NOMO-1 treated with dmso at 0.1 percent for 144 hours (cell line): ENCODE measurements around the gene ECE1.
A peak's percentile ranks its signal among the peaks of the same experiment; 100 is the strongest.
"Not testable (repeated sequence)": the region's sequence is repeated elsewhere in the genome, so short reads cannot be mapped to it uniquely, and the experiment has no call there.

Experiments used
- DNase-seq: peaks from one replicate; lab custom pipeline; 2025; ENCODE audit not compliant: unreplicated experiment; lab: John Stamatoyannopoulos, UW

Gene ECE1

DNA sequence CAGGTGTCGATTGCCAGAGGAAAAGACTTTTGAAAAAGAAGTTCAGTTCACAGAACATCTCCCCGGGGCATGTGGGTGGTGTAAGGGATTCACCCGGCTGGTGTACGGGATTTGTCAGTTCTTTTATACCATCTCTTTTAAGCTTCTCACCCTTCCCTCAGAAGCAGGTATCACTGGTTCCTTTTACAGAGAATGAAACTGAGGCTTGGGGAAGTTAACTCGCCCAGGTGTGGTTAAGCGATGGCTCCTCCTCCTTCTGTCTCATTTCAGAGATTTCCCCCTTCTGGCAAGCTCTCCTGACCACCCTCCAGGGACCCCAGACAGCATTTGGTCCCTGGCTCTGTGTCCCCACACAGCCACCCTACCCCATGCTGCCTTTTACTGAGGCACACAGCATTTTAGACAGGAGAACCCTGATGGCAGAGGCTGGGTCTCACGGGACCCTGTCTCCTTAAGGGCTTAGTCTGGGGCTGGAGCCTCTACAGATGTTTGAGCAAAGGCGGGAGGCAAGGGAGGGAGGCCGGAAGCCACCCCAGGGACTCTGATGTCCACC, 2.8 kb upstream of the ECE1 start:
- no peak for DNase-seq

DNA sequence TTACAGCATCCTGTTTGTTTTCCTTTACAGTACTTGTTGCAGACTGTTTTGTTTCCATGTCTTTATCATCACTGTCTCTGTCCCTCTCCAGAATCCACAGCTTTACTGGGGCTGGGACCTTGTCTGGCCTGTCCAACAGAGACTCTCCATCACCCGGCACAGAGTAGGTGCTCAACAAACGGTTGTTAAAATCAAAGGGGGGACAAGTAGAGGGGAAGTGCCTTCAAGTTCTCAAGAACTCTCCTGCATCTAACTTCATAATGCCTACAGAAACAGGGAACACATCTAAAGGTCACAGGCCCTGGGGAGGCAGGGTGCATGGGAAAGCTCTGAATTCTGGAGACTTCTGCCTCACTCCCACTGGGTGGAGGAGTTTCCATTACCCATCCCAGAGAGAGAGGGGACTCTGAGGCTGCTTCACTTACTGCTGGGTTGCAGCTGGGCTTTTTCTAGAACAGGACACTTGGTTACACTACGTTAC, 2.3 kb upstream of the ECE1 start:
- no peak for DNase-seq

DNA sequence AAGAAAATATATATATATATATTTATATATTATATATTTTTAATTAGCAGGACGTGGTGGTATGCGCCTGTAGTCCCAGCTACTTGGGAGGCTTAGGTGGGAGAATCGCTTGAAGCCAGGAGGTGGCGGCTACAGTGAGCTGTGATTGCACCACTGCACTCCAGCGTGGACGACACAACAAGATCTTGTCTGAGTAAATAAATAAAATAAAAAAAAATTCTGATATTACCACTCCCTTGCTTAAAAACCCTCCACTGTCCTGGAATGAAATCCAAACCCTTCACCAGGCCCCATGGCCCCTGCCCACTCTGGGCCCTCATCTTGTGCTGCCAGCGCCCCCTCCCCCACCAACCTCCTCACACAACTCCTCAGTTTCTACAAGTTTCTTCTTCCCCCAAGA, 1.7 kb upstream of the ECE1 start:
- DNase-seq = no peak

DNA sequence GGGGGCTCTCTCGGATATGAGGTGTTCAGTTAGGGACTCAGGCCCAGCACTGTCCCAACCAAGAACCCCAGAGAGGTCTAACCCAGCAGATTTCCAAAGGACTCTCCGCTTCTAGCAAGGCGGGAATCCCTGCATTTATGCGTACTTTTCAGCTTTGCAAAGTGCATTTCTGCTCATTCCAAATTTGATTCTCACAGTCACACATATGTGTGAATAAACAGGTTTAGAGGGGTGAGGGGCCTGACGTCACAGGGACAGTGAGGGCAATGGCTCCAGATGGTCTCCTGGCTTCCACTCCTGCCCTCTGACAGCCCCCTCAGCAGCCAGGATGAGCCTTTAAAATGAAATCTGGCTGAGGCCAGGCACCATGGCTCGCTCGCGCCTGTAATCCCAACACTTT, 921 bp upstream of the ECE1 start:
- DNase-seq = no peak

DNA sequence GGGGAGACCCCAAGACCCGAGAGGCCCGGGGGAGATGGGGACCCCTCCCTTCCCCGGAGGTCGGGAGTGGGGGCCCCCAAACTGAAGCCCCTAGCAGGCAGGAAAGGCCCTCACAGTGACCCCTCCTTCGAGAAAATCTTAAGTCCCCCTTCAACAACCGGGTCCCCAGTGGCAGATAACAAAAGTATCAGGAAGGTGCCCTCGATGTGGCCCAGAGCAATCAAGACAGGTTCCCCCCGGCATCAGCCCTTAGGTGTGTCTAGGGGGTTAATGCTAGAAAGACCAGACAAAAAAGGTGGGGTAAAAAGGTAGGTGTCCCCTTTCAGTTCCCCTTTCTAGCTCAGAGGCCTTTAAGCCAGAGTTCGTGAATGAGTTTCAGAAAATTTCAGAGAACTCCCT, 282 bp upstream of the ECE1 start:
- DNase-seq = peak; percentile 26

DNA sequence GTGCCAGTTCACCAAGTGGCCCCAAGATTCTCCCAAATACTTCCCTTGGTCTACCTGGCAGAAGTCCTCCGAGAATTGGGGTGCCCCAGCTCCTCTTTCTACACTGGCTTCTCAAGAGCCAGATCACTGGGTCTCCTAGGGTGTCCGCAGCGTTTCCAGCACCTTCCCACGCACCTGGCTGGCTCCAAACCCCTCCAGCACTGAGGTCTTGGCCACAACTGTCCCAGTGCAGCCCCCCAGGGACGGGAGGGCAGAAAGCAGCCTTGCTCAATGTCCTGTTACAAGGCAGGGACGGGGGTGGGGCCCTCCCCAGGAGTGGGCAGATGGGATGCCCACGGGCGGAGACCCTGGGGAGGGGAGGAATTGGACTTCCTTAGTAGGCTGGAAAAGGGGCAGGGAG, 1.1 kb downstream of the ECE1 start:
- no peak for DNase-seq

DNA sequence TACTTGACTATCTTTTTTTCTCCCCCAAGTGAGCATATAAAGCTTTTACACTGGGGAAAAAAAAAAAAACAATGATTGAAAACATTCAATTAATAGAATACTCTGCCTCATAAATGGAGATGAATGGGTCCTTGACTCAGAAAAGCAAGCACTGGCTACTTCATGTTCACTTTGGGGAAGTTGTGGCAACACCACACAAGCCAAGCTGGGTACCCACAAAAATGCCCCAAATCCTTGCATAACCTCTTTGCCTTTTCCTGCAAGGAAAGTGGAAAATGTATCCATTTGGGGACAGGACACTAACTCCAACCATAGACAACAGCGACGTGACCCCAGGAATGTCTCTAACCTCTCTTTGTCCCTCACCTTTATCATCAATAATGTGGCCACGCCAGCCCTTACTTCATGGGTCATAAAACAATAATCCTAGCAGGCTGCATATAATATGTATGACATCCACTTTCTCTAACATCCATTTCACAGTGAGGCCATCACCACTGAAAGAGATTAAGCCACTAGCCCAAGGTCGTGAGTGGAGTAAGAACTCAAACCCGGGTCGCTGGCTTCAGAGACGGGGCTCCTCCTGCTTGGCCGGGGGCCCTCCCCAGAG, 2.3 kb downstream of the ECE1 start:
- DNase-seq = no peak

DNA sequence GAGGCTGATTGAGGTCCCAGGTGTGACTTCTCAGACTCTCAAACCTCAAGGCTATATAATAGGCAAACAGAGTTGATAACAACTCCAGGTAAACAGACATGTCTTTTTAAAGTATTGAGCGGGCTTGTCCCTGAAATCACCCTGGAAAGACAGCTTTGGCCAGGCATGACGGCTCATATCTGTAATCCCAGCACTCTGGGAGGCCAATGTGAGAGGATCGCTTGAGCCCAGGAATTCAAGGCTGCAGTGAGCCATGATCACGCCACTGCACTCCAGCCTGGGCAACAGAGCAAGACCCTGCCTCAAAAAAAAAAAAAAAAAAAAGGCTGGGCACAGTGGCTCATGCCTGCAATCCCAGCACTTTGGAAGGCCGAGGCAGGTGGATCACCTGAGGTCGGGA, 4.9 kb downstream of the ECE1 start:
- DNase-seq = not testable (repeated sequence)

DNA sequence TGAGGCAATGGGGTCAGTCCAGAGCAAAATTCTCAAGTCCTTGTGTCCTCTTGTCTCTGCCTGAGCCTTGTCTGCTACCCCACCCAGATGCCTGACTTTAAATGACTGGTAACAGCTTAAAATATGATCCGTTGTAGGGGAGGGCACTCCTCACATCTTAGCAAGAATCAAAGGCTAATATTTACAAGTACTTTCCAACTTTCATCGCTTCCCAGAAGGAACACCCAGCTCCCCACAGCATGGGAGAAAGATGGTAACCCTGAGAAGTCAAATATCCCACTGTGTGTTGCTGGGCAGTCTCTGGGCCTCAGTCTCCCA, 5.2 kb downstream of the ECE1 start:
- no peak for DNase-seq

DNA sequence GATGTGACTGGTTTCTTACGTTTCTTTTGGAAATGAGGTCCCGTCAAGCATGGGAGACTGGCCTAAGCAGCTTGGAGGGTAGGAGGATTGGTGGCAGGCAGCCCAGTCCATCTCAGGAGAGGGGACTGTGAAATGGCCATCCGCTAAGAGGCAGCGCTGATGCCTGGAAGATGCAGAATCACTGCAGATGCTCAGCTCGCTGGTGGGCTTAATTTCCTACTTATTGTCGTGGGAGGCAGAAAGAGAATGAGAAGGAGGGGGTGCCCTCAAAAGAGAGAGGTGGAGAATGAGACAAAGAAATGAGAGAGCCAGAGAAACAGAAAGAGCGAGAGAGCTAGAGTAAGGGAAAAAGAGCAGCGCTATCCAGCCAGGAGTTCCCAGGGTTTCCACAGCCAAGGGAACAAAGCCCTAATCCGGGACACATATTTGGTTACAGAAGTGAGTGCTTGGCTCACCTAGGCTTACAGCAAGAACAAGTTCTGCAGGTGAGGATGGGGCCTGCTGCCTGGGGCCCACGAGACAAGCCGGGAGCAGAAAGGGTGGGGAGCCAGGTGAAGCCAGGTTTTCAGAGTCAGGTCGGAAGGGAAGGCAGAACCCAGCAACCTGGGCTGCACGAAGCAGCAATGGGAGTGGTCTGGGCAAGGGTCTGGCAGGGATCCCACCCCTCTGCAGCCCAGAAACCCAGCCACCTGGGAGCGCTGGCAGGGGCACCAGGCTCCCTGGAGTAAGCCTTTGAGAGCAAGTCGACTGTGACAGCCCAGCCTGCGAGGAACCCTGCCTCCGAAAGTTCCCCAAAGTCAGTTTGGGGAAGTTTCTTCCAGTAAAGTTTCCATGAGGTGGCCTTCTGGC, 5.8 kb downstream of the ECE1 start:
- DNase-seq = peak; percentile 20

DNA sequence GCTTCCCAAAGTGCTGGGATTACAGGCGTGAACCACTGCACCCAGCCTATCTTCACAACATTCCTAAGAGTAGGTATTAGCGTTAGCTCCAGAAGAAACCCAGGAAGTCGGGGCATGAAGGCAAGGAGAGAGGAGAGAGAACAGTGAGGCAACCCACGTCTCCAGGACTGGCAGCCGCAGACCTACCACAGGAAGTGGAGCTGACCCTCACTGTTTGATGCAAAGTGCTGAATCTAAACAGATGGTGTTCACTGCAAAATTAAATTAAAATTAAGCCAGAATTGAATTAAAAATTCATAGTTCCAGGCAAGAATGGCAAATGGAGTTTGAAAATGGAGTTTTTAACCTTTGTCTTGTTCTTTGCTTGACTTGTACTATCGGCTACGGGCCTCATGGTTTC, 6.7 kb downstream of the ECE1 start:
- DNase-seq = no peak

DNA sequence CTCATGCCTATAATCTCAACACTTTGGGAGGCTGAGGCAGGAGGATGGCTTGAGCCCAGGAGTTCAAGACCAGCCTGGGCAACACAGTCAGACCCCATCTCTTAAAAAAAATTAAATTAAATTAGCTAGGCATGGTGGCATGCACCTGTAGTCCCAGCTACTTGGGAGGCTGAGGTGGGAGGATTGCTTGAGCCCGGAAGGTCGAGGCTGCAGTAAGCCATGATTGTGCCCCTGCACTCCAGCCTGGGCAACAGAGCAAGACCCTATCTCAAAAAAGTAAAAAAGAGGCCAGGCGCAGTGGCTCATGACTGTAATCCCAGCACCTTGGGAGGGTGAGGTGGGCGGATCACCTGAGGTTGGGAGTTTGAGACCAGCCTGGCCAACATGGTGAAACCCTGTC, 8.2 kb downstream of the ECE1 start:
- not testable (repeated sequence) for DNase-seq

DNA sequence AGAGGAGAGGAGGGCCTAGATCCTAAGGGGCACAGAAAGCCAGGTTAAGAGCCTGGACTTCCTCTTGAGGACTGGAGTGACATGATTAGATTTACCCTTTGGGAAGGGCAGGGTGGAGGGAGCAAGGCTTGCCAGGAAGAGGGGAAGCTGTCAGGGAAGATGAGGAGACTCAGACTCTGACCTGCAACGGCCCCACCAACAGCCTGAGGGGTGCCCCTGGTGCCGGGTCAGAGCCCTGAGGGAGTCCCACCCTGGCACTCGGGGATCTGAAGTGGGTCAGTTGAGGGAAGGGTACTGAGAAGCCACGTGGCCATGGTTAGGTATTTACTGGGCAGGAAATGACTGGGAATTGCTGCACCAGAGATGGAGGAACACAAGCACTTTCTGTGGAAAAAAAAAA, 9.8 kb downstream of the ECE1 start:
- DNase-seq = no peak

DNA sequence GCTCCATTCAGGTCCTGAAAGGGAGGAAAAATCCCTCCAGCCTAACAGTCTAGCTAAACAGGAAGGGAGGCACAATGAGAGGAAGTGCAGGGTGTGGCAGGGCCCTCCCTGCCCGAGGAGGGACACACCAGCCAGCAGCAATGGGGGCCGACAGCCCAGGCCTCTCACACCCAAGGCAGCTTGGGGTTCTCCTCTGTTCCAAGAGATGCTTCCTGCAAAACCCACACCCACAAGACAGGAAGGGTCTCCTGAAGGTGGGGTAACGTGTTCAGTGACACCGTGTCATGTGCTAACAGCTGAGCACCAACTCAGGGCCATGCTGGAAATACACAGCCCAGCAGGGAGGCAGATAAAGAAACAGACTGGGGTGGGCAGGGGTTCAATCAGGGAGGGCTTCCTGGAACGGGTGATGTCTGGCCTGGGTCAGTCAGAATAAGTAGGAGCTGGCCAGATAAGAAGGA, 10.2 kb downstream of the ECE1 start:
- no peak for DNase-seq

DNA sequence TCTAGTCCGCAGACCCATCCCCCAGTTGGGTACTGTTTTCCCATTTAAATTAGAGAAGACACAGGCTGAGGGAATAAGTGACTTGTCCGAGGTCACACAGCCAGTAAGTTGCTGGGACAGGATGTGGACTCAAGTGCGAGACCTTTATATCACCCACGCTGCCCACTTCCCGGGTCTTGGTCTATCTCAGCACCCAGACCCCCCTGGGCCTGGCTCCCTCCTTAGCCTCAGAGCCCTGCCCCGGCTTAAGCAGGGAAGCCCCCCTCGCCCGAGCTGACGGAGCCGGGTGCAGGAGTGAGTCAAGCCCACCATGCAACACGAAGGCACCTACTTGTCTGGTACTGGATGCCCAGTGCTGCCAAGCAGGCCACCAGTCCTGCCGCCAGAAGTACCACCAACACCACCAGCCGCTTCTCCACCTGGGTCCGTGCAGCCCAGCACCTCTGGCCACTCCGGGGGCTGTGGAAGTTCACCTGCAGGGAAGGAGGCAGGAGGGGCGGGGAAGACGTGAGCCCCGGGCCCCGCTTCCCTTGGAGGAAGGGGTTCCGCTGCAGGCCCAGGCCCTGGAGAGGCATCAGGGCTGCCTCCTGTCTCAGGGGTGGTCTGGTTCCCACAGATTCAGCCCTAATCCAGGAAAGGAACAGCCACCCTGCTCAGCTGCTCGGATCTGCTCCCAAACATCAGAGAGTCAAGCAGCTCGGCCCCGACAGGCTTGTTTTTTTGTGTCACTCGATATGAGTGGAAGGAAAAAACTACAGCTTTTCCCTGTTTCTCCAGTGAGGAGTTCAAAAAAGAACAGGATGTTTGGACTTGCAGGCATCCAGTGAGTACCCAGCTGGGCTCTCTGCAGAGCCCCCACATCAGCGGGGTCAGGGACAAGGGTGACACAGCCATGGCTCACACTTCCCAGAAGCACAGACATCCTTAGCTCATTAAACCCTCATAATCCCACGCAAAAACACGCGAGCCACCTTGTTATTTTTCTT, 11.1 kb downstream of the ECE1 start:
- DNase-seq = no peak

DNA sequence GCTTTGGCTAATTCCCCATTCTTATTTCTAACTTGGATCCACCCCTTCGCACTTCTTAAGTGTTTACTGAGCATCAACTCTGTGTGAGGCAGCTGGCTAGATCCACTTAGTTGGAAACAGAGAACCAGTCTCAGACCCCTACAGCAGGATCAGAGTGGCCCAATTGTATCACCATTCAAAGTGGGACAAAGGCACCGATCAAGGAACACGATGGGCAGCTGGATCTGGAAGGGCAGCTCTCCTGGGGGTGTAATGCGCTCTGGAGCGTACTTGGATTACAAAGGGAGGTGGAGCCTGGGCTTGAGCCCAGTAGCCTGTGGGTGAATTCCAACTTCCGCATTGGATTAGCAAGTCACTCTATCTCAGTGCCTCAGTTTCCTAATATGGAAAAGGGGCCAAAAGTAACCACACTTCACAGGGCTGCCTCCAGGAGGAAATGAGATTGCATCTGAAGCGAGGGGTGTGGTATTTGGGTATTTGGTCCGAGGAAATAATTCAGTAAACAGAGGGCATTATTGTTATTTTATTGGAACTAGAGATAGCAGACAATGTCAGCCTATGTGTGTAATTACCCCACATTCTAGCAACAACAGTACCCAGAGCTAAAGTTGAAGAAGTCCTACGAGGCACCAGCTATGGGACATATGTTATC, 11.9 kb downstream of the ECE1 start:
- no peak for DNase-seq

DNA sequence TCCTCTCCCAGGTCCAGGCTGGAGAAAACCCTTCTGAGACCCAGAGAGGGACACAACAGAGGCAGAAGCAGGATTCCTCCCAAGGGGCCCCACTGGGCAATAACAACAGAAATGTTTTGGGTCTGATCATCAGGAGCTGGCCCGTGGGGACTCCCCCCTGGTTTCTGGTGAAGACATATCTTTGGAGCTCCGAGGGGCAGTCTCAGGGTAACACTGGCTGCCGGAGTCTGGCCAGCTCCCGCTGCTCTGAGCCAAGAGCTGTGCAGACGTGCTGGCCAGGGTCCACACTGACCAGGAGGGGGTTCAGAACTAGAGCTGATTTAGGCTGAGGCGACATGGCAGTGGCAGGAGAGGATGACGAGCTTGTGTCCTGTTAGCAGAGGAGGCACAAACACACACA, 13.1 kb downstream of the ECE1 start:
- no peak for DNase-seq

DNA sequence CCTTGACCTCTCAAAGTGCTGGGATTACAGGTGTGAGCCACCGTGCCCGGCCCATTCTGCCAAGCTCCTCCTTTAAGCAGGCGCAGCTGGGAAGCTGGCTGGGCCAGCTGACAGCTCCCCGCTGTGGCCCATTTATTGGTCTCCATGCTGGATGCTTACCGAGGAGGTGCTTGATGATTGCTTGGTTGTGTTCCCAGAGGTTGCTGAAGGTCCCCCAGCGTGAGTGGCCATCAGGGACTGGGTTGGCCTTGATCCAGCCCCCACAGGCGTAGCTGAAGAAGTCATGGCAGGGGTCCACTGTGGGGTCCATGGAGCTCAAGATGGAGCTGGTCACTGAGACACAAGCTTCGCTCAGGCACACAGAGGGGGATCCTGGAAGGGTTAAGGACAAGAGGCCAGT, 17.7 kb downstream of the ECE1 start:
- no peak for DNase-seq

DNA sequence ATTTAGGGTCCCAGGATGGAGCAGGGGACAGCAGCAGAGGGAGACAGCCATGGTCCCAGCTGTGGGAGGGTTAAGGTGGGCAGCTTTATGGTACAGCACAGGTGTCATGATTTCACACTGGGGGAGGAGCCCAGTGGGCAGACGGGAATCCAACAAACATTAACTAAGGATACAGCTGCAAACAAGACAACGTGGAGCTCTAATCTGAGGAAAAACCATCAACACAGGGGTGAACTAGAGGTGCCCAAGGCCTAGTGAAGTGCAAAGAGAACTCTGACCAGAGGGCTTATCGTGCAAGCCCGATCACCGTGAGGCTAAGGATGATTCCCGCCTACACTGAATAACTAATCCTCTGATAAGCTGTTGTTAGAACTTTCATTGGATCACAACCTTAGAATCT, 18.7 kb downstream of the ECE1 start:
- DNase-seq = no peak

DNA sequence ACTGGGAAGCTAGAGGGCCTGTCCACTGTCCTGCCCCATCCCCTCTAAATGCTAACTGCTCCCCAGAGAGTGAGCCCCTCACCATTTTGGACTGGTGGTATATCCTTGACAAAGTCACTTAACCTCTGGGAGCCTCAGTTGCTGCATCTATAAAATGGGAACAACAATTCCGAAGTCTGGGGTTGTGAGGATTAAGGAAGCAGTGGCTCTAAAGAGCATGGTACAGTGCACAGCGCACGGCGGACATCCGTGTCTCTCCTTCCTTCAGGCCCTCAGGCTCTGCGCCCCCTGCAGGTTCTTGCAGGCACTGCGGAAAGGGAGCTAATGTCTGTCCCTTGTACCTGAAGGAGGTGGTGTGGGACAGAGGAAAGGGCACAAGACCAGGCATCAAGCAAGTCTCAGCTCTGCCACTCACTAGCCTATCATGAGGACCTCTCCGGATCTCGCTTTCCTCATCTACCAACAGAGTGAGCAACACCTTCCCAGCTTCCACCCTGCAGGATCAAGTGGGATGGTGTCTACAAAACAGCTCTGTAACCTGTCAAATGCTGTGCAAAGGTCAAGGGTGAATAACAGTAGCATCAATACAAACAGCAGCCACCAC, 20.1 kb downstream of the ECE1 start:
- DNase-seq = peak; percentile 21
